Measurements from ENCODE around the gene TRIP4.
"Not testable (repeated sequence)": the region's sequence is repeated elsewhere in the genome, so short reads cannot be mapped to it uniquely, and the experiment has no call there.

TRIP4 gene

DNA sequence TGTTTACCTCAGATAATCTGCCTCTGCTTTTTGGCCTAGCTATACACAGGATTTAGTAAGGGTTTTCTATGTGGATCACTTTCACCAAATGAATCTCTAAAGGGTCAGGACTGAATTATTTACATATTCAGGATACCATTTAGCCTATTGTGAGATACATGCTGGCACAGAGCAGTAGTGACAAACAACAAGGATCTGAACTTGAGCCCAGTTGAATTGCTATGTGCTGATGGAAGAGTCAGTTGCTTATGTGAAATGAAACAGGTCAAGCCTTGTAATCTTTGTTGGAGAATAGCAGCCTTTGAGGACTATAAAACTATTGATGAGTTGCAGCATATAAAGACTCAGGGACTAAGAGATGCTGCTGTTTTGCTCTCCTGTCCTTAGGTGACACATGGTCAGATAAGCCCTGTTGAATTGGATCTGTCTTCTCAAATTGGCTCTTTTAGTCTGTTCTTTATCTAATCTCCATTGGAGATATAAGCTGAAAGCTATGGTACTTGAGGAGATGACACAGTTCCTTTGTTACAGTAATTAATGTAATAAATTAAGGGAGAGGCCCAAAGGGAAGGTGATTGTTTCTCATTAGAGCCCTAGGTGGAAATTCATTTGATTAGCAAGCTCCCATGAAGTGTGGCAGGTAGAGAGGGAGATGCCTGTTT lies 103.1 kb downstream of the TRIP4 start:
- no peak for DNase-seq (ENCODE audit: low read depth in 2 of 2)

DNA sequence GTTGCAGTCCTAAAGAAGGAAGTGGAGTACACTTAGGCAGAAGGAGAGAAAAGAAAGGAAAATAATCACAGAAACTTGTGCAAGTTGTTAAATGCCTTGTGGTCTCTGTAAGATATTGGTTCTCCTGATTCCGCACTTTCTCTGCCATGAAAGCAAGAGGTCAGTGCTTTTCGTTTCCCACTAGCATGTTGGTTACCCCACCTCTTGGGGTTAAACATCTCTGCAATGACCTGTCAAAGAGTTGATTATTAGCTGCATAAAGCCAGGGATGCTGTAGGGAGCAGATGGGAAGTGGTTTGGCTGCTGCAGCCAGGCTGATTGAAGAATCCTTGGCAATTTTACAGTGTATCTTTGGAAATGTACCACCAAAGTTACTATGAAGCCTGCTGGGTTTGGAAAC lies 106.0 kb downstream of the TRIP4 start:
- DNase-seq (ENCODE audit: low read depth in 2 of 2): no peak

DNA sequence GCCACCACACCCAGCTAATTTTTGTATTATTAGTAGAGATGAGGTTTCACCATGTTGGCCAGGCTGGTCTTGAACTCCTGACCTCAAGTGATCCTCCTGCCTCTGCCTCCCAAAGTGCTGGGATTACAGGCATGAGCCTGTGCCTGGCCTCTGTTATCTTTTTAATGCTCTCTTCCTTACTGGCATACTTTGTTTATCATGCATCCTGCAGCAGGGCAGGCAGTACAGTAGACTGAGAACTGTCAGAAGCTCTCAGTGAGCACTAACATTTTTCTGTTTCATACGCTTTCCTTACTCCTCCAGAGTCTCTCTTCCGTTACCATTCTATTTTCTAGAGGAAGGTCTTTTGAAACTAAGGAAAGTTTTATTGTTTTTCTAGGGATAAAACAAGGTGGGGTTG lies 108.3 kb downstream of the TRIP4 start:
- not testable (repeated sequence) for DNase-seq (ENCODE audit: low read depth in 2 of 2)

DNA sequence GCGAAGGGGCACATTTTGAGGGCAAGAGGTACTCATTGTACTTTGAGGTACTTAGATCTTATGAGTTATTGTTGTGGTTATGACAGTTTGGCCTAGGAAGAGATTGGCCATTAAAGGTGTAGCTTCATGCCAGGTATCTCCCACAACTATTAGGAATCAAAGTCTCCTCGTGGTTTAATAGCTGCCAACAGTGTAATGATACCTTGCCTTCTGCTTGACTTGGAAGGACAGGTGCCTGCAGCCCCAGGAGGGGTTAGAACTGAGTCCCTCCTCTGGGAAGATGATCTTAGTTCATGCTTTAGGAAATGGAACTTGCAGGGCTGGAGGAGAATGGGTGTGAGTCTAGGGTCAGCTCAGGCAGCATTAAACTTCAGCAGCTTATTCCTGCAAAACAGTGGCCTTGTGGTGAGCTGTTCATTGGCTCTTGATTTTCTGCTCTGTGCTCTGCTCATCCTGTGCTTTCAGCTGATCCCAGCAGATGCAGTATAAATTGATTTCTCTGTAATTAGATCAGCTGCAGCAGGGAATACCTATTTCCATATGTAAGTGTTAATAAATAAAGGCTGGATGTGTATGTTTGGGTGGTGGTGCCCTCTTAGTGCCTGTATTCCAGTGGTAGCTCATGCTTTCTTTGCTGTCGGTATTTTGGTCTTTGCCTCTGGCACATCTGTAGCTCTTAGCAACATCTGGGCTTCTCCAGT lies 113.2 kb downstream of the TRIP4 start:
- no peak for DNase-seq (ENCODE audit: low read depth in 2 of 2)

DNA sequence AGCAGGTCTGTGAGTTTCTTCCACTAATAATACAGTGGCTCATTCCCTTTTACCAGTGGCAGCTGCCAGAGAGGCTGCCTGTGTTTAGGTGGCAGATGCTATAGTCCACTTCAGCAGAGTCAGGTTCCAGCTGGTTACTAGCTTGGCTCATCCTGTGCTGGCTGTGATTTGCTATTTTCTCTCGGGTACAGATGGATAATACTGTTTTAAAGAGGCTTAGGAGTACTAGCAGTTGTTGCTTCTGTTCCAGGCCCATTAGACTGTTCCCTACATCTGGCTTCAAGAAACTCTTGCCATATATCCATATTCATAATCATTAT lies 113.7 kb downstream of the TRIP4 start:
- no peak for DNase-seq (ENCODE audit: low read depth in 2 of 2)

DNA sequence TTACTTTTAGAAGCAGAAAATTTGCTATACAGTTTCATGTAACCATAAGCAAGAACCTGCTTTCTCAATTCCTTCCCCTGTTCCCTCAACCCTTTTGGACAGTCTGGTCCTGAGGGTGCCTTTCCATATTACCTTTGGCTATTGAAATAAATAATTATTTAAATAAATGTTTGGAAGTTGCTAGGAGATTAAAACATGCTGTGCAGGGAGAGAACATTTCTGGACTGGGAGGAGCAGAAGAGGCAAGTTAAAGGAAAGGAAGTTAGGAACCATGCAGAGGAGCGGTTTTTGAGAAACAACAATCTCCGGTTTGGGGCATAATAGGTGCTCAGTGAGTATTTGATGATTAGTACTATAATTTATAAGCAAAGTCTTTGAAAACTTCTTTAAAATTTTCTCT lies 114.5 kb downstream of the TRIP4 start:
- no peak for DNase-seq (ENCODE audit: low read depth in 2 of 2)

DNA sequence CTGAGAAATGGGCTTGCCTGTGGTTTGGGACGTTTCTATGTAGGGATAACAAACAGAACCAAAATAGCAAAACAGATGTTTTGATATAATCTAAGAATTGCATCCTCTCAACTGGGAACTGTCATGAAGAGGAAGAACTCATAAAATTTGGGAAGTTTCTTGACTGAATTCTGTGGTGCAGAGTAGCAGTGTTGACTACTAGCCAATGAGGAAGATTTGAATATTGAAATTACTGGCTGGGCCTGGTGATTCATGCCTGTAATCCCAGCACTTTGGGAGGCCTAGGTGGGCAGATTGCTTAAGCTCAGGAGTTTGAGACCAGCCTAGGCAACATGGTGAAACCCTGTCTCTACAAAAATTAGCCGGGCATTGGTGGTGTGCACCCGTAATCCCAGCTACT lies 114.9 kb downstream of the TRIP4 start:
- DNase-seq (ENCODE audit: low read depth in 2 of 2): no peak

DNA sequence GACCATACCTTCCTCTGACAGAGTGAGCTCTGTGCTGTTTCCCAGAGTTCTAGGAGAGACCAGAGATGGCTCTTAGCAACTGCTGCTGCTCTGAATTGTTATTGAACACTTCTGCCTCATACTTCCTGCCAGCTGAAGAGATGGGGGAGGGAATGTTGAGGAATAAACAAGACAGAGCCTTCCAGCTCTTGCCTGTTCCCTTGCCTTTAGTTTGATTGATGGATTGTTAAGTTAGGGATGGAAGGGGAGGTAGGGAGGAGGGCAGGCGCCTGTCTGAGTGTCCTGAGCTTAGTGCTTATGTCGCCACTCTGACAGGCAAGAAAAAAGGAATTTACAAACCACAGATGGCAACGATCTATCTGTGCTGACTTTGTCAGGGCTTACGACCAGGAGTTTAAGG lies 115.6 kb downstream of the TRIP4 start:
- DNase-seq (ENCODE audit: low read depth in 2 of 2): no peak

DNA sequence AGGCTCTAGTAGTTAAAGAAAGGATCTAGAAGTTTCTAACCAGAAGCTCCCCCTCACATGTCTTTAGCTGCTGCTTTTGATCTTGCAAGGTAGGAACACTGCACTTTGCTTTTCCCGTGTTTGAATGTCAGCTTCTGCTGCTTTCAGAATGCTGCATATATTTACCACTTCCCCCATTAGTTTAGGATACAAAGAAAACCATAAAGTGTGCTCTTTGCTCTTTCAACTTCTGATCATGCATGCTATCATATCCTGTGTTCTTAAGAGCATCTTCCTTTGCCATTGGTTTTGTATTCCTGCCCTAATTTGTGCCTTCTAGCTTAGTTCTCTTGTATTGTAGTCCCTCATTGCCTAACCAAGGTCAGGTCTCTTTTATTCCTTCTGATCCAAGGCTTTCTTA lies 116.0 kb downstream of the TRIP4 start:
- DNase-seq (ENCODE audit: low read depth in 2 of 2): no peak
